SIG-M5 (cell line): ENCODE measurements around the gene KCNMA1.
"Not testable (repeated sequence)": the region's sequence is repeated elsewhere in the genome, so short reads cannot be mapped to it uniquely, and the experiment has no call there.

Experiments used
- DNase-seq: peaks from one replicate; lab custom pipeline; 2025; lab: John Stamatoyannopoulos, UW

The KCNMA1 gene

DNA sequence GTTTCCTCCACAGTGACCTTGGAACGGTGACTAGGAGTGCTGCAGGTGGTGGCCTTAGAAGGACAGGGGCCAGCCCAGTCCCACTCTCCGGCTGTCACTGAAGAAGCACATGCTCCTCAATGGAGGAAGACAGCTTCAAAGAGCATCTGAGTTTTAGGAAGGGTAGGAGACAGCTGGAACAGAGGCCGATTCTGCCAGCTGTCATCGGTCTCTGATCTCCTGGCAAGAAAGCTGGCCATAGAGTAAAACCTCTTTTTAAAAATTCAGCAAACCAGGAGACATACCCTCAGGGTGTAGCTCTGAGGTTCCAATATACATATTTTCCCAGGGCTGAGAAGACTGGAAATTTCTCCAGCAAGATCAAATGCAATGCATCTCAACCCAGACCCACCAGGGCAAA is 55.9 kb downstream of the KCNMA1 start:
- DNase-seq: no peak

DNA sequence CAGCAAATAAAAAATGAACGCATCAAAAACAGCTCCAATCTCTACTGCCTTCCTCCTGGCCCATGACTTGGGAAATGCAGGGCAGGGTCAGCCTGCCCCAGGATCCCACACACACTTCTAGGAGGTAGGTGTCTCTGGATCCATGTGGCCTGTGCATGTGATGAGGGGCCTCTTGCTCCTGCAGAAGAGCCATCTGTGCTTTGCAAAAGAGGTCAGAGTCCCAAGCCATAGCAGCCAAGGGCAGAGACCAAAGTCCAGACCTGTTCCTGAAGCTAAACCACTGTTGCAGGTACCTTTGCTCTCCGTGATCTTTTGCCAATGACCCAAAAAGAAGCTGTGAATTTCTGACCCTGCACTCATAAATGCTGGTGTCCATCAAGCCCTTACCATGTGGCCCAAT is 57.1 kb downstream of the KCNMA1 start:
- DNase-seq: no peak

DNA sequence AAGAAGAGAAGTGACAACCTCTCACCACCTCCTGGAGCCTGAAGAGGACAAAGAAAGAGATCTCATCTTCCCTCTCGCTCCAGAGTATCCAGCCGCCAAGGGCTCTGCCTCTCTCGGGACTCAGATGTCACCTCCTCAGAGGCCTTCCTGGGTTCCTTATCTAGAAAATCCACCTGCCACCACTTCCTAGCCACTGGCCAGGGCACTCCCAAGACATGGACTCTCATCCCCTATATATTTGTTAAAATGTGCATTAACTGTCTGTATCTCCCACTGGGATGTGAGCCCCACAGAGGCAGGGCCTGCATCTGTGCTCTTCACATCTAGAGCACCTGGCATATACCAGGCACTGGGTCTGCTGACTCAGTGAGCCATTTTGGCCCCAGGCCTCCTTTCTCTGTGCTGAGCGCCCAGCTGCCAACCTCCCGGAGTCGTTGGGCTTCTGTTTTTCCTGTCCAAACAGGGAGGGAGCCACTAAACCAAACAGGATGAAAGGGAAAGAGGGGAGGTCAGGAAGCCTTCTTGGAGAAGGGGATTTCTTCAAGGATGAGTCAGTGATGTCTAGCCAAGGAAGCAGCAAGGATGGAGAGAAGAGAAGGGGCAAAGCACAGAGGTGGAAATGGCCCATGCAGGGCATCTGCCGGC is 58.9 kb downstream of the KCNMA1 start:
- DNase-seq: no peak

DNA sequence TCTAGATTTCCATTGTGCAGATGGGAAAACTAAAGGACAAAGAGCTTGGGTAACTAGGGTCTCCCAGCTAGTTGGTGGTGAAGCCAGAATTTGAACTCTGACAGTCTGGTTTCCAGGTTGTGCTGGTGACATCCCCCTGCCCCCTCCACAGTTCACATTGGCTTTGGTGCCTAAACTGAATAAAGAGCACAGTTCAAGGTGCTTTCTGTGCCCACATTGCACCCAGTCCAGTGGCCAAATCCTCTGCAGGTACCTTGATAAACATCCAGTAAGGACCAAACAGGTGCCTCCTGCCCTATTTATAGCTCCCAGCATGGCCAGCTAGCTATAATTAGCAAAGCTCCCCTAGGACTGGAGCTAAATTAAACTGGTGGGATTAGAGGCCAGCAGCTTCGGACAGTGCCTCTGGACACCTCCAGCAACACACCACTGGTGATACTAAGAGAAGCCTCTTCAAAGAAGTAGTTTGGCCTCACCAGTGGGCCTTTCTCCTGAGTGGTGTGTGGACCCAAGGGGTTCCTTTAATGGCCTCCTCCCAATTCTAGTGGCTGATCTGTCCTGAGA is 59.9 kb downstream of the KCNMA1 start:
- no peak for DNase-seq

DNA sequence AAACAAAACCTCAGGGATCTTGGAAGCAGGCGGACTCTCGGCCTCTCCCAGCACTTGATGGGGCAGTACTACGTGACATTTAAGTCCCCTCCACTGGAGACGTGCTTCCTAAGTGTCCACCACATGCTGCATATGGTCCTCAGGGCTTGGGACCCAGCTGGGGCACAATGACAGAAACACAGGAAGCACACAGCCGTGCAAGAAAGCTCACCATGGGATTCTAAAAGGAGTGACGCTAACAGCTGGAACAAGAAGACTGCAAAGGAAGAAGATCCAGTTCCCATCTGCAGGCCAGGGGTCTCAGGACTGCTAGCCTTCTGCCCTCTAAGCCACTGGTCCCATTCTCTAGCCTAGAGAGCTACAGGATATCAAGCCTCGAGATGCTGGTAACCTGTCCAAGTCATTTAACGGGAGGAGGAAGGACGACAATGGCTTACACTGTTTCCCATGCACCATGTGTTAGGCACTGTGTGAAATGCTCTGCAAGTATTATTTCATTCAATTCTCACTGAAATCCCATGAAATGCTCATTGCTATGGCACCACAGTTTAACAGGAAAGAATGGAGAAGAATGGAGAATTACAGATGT is 61.1 kb downstream of the KCNMA1 start:
- no peak for DNase-seq

DNA sequence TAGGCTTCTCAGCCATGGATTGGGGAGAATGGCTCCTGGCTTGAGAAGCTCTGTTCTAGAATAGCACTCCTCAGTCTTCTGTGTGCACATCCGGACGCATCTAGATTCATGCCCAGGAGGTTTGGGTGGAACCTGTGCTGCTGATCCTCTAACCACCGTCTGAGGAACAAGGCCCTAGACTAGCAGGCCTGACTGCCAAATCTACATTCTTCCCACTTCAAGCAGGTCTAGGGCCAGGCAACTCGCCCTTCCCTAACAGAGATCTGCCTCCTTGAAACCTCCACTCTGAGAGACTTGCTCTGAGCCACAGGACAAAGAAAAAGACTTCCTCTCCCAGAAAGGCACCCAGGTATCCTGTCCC is 61.6 kb downstream of the KCNMA1 start:
- DNase-seq: no peak

DNA sequence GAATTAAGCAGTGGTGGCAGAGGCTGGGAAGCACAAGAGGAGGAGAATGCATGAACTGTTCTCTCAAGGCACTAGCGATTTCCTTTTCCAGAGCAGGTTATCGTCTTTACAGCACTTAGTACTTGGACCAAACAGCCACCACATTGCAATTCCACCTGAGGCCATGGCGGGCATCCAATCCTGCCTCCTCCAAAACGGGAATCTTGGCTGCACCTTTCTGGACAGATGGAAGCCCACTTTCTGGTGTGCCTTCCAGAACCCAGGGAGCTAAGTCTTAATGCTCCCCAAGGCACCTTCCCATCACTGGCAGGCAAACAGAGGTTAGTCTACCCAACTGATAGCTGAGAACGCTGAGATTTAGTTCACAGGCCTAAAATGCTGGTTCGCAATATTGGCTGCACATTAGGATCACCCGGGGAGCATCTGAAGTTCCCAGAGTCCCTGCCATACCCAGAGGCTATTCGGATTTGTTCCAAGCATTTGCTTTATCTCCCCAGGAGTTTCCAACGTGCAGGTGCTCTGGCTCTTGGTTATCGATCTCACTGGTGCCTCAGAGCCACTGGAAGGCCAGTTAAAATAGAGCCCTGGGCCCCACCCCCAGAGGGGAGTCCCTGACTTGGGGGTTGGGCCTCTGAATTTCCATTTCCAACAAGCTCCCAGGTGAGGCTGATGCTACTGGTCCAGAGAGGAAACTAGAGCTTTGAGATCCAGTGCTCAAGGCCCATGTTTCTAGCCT is 62.2 kb downstream of the KCNMA1 start:
- no peak for DNase-seq

DNA sequence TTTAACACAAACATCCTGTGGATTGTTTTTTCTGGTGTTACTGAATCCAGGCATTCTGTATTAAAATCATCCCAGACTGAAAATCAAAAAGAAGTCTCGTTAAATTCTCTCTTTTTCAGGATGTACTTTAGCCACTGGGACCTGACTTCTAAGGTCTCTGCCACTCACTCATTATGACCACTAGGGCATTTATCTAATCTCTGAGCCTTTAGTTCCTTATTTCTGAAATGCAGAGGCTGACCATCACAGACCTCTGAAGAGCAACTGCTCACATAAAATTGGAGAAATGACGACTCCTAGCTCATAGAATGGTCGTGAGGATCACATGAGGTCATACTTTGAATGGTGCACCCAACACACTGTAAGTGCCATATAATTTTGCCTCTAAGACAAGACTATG is 63.2 kb downstream of the KCNMA1 start:
- no peak for DNase-seq

DNA sequence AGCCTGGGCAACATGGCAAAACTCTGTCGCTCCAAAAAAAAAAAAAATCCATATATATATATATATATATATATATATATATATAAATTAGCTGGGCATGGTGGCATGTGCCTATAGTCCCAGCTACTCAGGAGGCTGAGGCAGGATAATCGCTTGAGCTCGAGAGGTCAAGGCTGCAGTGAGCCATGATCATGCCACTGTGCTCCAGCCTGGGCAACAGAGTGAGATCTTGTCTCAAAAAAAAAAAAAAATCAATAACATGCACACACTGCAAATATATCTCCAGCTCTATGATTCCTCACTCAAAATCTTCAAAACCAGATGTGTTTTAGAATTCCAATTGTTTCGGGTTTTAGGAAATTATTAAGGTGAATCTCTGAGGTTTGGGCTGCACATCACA is 65.1 kb downstream of the KCNMA1 start:
- not testable (repeated sequence) for DNase-seq

DNA sequence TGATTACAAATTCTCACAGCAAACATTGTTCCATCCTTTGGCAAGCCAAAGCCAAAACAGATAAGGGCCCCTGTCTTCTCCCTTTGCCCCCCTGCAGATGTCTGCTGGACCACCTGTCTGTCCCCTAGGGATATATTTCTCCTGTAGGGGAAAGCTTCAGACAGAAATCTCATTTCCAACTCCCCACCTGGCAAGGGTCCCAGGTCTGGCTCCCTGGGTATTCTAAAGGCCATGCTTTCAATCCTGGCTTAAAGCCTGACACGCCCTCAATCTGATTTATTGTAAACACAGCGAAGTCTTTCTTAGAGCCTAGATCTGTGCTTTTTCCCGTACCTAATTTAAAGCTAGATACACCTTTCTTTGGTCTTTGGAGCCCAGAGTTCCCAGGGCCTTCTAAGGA is 66.1 kb downstream of the KCNMA1 start:
- DNase-seq: no peak

DNA sequence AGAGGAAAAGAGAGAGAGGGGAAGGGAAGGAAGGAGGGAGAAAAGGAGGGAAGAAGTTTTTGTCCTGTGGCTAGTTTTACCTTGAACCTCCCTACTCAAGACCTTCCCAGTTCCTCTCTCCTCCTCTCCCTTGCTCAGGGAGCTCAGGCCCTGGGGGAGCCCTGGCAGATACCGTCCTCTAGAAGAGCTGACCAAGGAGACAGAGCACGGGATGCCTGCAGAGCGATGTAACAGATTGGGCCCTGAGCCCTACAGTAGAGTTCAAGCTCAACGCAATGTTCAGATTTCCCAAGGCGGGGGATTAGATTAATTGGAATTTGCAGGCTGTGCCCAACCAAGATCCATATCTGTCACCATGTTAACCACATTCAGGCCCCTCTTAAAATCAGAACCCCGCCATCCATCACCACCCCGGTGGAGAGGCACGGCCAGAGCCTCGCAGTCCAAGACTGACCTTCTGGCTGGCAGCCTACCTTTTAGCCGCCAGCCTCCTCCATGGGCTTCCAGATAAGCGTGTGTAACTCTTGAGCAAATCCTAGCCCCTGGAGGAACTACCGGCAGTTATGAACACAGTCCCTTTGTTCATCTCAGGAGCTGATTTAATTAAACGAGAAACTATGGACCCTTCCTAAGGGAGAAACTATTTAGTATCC is 70.6 kb downstream of the KCNMA1 start:
- DNase-seq: no peak

DNA sequence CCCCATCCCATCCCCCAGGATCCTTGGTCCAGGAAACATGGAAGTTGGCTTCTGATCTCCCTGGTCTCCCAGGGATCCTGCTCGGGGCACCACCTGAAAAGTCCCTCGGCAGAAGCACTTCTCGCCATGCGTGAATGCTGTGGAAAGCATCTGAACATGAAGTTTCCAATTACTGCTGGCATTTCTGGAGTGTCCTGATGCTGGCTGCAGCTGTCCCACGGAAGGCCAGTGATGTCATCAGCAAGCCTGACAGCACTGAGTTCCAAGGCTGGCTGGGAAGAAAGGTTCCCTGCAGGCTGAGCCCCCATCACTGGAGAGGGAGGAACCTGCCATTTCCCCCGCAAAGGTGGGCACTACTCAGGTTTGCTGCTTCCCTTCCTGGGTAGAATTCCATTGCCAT is 71.4 kb downstream of the KCNMA1 start:
- DNase-seq: no peak

DNA sequence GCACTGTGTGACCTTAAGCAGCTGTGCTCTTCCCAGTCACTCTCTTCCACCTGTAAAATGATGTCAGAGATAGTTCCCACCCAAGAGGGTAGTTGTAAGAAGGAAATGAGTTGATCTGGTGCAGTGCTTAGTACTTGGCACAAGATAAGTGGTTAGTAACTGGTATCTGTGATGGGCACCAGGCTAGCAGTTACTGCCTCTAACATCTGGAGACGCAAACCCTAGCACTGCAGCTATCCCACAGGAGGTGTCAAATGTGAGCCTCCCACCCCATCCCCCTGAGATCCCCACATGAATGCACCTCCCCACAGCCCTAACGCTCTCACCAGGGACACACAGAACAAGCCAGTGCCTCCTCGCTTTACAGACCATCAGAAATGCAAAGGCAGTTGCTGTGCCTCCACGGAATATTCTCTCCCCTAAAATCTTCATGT is 72.0 kb downstream of the KCNMA1 start:
- no peak for DNase-seq

DNA sequence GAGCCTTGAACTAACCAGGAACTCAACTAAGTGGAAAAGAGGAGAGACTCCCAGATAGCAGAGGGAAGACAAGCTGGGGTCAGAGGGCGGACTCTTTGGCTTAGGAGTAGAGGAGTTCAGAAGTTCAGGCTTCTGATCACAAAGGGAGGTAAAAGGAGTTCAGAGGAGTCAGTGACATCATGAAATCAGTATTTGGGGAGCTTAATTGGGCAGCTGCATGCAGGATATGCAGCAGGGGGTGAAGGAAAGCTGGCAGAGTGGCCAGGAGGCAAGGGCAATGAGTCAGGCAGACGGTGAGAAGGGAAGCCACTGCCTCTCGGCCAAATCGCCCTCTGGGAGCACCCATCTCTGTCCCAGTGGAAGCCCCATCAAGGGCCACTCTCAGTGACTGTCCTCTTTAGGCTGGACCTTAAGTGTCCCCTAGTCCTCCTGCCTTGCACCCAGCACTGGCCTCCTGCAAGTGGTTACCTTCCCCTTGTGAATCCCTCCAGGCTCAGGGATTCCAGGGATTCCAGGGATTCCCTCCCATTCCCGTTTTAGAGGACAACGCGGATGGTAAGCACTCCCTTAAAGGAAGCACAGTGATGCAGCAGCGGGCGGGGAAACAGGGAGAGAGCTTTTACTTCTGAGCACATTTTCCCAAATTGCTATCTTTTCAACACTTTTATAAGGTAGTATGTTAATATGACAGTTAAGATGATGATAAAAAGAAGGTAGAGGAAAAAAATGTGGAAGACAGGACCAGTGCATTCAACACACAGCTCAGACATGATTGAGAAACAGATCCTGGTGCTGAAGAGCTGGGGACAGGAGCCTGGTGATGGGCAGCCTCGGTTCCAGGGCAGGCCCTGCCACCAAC is 72.6 kb downstream of the KCNMA1 start:
- DNase-seq: no peak

DNA sequence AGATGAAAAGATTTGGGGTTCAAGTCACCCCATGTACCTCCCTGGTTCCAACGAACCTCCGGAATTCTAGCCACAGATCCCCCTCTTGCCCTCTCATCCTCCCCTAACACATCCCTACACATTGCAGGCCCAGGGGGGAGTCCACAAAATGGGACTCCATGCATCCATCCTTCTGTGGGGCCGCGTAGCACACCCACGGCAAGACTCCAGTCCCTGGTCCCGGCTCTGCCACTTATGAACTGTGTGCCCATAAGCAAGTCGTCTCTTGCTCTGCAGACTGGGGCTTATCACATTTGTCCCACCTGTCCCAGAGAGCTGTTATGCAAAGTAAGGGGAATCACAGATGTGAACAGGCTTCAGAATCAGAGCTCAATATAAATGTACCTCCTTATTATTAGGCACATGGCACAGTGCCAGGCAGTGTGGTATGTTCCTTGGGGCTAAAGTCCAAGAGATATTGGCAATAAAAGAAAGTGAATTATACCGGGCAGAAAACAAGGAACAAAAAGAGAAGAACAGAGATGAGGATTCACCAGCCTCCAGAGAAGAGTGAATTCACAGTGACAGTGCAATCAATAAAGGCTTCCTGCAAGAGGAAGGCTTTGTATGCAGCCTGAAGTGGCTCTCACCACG is 73.9 kb downstream of the KCNMA1 start:
- no peak for DNase-seq

DNA sequence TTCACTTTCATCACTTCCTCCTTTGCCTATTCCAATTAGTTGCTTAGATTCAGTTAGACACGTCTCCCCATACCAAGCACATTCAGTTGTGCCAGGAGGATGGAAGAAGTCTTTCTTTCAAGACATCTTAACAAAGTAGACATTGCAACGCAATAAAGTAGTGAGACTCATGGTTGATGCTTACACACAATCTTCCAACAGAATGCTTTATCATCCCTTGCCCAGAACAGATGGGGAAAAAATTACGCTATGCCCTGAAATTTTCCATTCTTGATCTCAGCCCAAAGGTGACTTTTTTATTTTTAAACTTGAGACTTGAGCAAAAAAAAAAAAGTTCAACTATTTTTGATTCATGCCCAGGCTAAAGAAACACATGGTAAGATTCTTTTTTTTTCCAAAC is 74.9 kb downstream of the KCNMA1 start:
- DNase-seq: no peak

DNA sequence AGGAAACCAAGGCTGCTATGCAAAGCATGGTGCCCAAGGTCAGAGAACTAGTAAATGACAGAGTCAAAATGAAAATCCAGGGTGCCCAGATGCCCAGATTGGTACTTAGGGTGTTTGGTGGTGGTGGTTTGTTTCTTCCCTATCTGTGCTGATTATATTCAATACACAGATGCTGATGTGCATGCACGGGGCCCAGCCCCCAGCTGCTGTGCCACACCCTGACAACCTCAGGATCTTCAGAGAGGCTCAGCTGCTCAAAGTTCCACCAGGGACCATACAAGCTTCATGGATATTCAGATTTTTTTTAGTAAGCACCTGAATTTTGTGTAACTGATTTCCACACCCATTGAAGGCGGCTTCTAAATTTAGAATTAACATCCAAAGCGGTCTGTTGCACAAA is 75.6 kb downstream of the KCNMA1 start:
- DNase-seq: no peak

DNA sequence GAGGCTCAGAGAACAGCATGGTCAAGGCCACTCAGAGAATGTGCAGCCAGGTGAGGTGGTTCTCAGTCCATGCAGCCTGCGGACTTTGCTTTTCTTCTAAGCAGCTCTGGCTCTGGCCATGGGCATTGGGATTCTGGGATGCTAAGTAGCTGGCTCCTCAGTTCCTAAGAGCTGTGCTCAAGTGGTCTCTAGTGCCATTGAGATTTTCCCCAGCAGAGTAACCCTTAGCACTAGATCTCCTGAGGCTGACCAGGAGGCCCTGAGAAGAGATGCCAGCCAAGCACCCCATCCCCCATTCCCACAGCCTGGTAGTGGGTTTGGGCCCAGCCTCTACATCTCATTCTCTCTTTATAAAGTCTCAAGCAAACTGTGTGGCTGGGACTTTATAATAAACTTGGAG is 77.1 kb downstream of the KCNMA1 start:
- no peak for DNase-seq

DNA sequence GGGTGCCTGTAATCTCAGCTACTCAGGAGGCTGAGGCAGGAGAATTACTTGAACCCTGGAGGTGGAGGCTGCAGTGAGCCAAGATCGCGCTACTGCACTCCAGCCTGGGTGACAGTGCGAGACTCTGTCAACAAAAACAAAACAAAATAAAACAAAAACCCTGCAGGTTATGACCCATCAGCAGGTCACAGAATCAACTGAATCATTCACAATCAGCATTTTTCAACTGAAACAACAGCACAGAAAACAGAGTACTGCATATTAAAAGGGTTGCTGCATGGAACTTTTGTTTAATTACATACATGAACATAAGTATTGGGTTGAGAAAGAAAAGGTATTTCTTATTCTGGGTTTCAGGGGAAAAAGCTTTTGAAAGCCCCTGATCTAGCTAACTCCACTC is 77.6 kb downstream of the KCNMA1 start:
- no peak for DNase-seq

DNA sequence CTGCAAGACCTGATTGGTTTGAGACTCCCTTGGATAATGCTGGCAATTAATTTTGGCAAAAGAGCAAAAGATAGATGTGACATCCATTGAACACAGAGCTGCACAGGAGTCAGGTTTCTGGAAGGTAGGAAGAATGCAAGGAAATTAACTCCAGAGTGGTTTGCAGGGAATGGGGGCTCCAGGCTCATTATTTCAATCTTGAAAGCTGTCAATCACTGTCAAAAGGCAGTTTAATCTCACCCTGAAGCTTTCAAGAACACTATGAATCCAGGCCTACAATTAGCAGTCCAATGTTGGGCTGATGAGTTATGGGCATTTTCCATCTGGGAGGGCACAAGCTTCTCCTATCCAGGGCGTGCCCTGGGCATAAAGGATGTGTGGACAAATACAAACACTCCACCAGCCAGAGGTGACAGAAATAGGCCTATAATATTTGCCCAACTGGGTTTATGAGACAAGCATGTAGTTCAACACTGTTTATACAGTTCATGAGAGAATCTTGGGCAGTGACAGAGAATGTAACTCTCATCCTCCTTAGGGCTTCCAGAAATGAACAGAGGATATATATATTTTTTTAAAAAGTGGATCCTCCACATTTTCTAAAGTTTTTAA is 80.5 kb downstream of the KCNMA1 start:
- DNase-seq: no peak
